Right atrium auricular region (tissue), 2 donors: Measurements from ENCODE around the gene TRIAP1. TPM values are rescaled to one million over a fixed set of nuclear protein-coding genes. Genes with fewer than 3 reads are reported as not detected.

Experiments used
- DNase-seq: peaks from one replicate; pipeline ENCODE4 v3.0.0-alpha.2; 2019; ENCODE audit warnings: low spot score
- H3K27ac ChIP-seq, 2 donors: fragments of 200-600 bp; sonication (generic); 1 replicate in 1 of 2; 2 replicates in 1 of 2; pipeline ENCODE4 v1.5.1; 2016 to 2019
- H3K27me3 ChIP-seq, 2 donors: fragments of 200-600 bp; sonication (generic); one replicate each; pipeline versions ENCODE4 v1.5.1 to v1.6.0; 2017 to 2019
- H3K36me3 ChIP-seq: fragments of 200-600 bp; sonication (generic); one replicate; pipeline ENCODE4 v1.5.1; 2016
- H3K4me1 ChIP-seq, 2 donors: fragments of 200-600 bp; sonication (generic); one replicate each; pipeline versions ENCODE4 v1.5.1 to v1.6.0; 2017 to 2019
- H3K4me3 ChIP-seq, 2 donors: fragments of 200-600 bp; sonication (generic); 1 replicate in 1 of 2; 2 replicates in 1 of 2; pipeline ENCODE4 v1.5.1; 2017 to 2019; ENCODE audit warnings: mild to moderate bottlenecking in 1 of 2, moderate library complexity in 1 of 2
- H3K9me3 ChIP-seq, 2 donors: fragments of 200-600 bp; sonication (generic); one replicate each; pipeline ENCODE4 v1.5.1; 2019
- CTCF ChIP-seq, 2 donors: fragments of 200-600 bp; sonication (generic); IDR thresholded peaks; one replicate each; pipeline ENCODE4 v1.5.1; 2019; ENCODE audit warnings: antibody characterized with exemption in 2 of 2
- total RNA-seq, 2 donors: library from RNA; depleted of rRNA; stranded (reverse); fragments of >200 nt; gene quantifications; one replicate each; pipeline ENCODE4 v1.1.0, GENCODE V29; 2016

TRIAP1 gene
- total RNA-seq, 2 donors from 2014 or later, result 8.9 to 9.2 TPM

DNA sequence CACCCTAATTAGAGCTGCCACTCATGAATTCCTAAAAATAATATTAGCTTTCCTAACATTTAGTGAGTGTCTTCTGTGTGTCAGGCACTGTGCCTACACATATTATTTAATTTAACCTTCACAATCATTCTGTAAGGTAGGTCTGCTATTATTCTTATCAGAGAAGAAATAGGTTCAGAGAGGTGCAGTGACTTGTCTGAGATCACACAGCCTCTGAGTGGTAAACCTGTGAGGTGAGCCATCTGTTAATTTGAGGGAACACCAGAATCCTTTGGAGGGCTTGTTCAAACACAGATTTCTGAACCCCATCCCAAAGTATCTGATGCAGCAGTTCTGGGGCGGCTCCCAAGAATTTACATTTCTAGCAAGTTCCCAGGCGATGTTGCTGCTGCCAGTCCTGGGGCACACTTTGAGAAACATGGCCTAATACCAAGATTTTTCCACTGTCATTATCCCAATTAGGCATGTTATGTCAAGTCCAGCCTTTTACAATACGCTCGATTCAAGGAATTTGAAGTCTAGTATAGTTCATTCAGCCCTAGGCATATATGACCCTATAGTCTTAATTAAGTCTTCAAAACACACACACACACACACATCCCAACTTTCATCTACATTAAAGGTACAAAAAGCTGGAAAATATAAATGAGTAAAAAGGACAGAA, 28.1 kb downstream of the TRIAP1 start:
- H3K36me3 ChIP-seq, result no peaks in the 10 kb centered on the region
- H3K27ac ChIP-seq, result no peak overlapping the region
- no peaks in the 10 kb centered on the region for H3K4me1 ChIP-seq
- no peak overlapping the region for H3K4me3 ChIP-seq
- no peaks in the 10 kb centered on the region for H3K27me3 ChIP-seq
- DNase-seq, result no peak
- TF ChIP-seq CTCF (IDR thresholded peaks at IDR 0.05), result no peak
- H3K9me3 ChIP-seq, result no peaks in the 10 kb centered on the region

DNA sequence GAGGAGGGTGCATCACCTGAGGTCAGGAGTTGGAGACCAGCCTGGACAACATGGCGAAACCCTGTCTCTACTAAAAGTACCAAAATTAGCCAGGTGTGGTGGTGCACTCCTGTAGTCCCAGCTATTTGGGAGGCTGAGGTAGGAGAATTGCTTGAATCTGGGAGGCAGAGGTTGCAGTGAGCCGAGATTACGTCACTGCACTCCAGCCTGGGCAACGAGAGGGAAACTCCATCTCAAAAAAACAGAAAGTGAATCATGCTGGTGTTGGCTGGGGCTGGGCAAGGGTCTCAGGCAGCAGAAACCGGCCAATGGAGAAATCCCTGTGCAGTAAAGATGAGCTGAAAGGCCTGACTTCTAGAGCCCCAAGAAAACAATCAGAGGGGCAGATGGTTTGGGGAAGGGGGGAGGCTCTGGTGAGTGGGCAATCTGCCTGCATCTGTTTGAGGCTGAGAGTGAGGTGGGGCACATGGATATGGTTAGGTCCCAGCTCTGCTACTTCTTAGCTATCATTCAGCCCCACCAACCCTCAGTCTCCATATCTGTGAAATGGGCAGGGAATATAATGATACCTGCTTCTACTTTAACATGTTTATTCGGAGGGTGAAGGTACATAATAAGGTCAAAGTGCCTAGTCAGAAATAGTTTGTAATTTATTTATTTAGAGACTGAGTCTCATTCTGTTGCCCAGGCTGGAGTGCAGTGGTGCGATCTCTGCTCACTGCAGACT, 29.5 kb downstream of the TRIAP1 start:
- no peaks in the 10 kb centered on the region for H3K4me1 ChIP-seq
- no peaks in the 10 kb centered on the region for H3K9me3 ChIP-seq
- no peak for TF ChIP-seq CTCF (IDR thresholded peaks at IDR 0.05)
- no peak overlapping the region for H3K4me3 ChIP-seq
- no peak overlapping the region for H3K27ac ChIP-seq
- no peaks in the 10 kb centered on the region for H3K27me3 ChIP-seq
- no peaks in the 10 kb centered on the region for H3K36me3 ChIP-seq
- DNase-seq, result no peak

DNA sequence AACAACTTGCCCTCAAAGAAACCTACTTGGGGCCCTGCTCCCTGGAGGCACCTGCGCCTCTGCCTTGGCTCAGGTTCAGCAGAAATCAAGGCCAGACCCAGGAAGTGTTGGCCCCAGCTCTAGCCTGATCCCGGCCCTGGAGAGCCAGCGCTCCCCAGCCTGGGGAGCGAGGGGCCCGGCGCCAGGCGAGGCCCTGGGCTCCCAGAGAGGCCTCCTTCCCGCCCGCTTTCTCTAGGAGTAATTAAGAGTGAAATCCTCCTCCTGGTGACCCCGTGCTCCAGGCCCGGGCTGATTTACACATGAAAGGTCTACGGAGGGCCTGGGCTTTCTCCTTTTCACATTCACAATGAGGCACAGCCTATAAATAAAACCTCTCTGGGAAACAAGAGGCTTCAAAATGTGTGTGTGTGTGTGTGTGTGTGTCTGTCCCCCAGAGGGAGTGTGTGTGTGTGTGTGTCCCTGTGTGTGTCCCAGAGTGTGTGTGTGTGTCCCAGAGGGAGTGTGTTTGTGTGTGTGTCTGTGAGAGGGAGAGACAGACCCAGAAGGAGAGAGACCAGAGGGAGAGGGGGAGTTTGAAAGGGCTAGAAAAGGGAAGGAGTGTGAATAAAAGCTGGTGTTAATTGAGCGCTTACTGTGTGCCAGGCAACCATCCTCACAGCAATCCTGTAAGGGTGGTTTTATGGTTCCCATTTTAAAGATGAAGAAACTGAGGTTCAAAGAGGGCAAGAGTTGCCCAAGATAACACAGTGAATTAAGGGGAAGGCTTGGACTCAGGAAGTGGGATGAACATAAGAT, 32.1 kb downstream of the TRIAP1 start:
- no peak for TF ChIP-seq CTCF (IDR thresholded peaks at IDR 0.05)
- no peaks in the 10 kb centered on the region for H3K9me3 ChIP-seq
- H3K27me3 ChIP-seq, result no peaks in the 10 kb centered on the region
- no peak overlapping the region for H3K4me3 ChIP-seq
- no peaks in the 10 kb centered on the region for H3K4me1 ChIP-seq
- no peaks in the 10 kb centered on the region for H3K36me3 ChIP-seq
- no peak for DNase-seq
- H3K27ac ChIP-seq, result peak overlapping the region; percentile 35 to 82

DNA sequence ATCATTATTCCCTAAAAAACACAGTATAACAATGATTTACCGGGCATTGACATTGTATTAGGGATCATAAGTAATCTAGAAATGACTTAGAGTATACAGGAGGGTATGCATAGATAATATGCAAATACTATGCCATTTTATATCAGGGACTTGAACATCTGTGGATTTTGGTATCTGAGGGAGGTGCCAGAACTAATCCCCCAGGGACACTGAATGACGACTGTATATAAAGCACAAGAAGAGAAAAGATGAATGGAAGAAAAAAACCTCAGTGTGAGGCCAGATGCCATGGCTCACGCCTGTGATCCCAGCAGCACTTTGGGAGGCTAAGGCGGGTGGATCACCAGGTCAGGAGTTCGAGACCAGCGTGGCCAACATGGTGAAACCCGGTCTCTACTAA, 33.8 kb downstream of the TRIAP1 start:
- Histone ChIP-seq H3K27ac (no peak overlapping the region), H3K9me3 (no peaks in the 10 kb centered on the region), H3K4me3 (no peak overlapping the region)

DNA sequence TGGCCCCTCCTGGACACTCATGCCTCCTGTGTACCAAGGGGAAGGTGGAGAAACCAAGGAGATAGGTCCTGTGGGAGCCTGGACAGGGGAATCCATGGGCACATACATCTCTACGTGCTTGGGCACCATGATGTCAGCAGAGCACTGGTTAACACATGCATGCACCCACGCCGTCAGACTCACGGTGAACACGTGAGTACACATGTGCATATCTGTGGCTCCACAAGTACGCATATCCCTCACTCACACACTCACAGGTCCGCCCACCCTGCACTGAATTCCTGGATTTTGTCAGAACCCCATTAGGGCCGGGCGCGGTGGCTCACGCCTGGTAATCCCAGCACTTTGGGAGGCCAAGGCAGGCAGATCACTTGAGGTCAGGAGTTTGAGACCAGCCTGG, 37.4 kb downstream of the TRIAP1 start:
- Histone ChIP-seq H3K9me3 (no peaks in the 10 kb centered on the region), H3K4me3 (no peak overlapping the region), H3K27ac (no peak overlapping the region), H3K27me3 (no peaks in the 10 kb centered on the region), H3K4me1 (no peaks in the 10 kb centered on the region), H3K36me3 (no peaks in the 10 kb centered on the region)
- TF ChIP-seq CTCF (IDR thresholded peaks at IDR 0.05), result no peak
- DNase-seq, result no peak

More for the DNA sequence above, 33.8 kb downstream of the TRIAP1 start:
- H3K4me1 ChIP-seq, result no peaks in the 10 kb centered on the region
- H3K36me3 ChIP-seq, result no peaks in the 10 kb centered on the region
- DNase-seq, result no peak
- H3K27me3 ChIP-seq, result no peaks in the 10 kb centered on the region
- no peak for TF ChIP-seq CTCF (IDR thresholded peaks at IDR 0.05)
